HEK293 (cell line): ENCODE data around the gene WDR89.

ENCODE experiments used
- BCL11A ChIP-seq: fragments of 450-650 bp; formaldehyde crosslinking; IDR thresholded peaks from 2 replicates; pipeline ENCODE4 v1.5.1; 2016; ENCODE audit warnings: low read depth, missing biosample characterization, missing genetic modification characterization
- BCL6B ChIP-seq: fragments of 450-650 bp; formaldehyde crosslinking; IDR thresholded peaks from 2 replicates; pipeline ENCODE4 v1.5.1; 2017; ENCODE audit warnings: missing biosample characterization, missing genetic modification characterization
- ELK4 ChIP-seq: IDR thresholded peaks from 2 replicates; pipeline ENCODE4 v1.6.1; 2011; ENCODE audit warnings: mild to moderate bottlenecking, low read depth, low read length, borderline replicate concordance
- FEZF1 ChIP-seq: fragments of 450-650 bp; formaldehyde crosslinking; IDR thresholded peaks from 2 replicates; pipeline ENCODE4 v1.5.1; 2016; ENCODE audit warnings: missing biosample characterization, missing genetic modification characterization
- HOXC10 ChIP-seq: sonication (generic); formaldehyde crosslinking; IDR thresholded peaks from 2 replicates; pipeline ENCODE4 v1.8.1; 2023; ENCODE audit warnings: mild to moderate bottlenecking, missing genetic modification reagents
- MEIS1 ChIP-seq: sonication (generic); formaldehyde crosslinking; IDR thresholded peaks from 2 replicates; pipeline ENCODE4 v1.8.1; 2022; ENCODE audit warnings: missing genetic modification reagents, mild to moderate bottlenecking, borderline replicate concordance
- SCRT1 ChIP-seq: fragments of 450-650 bp; formaldehyde crosslinking; IDR thresholded peaks from 2 replicates; pipeline ENCODE4 v1.5.1; 2016; ENCODE audit warnings: missing biosample characterization, missing genetic modification characterization, borderline replicate concordance
- SCRT2 ChIP-seq: fragments of 450-650 bp; formaldehyde crosslinking; IDR thresholded peaks from 2 replicates; pipeline ENCODE4 v1.5.1; 2016; ENCODE audit warnings: missing biosample characterization, missing genetic modification characterization
- SP3 ChIP-seq: fragments of 450-650 bp; formaldehyde crosslinking; IDR thresholded peaks from 2 replicates; pipeline ENCODE4 v1.5.1; 2016; ENCODE audit warnings: missing biosample characterization, missing genetic modification characterization
- ZBTB7A ChIP-seq: fragments of 450-650 bp; formaldehyde crosslinking; IDR thresholded peaks from 2 replicates; pipeline ENCODE4 v1.5.1; 2016; ENCODE audit warnings: low read depth, missing biosample characterization, missing genetic modification characterization
- ZFHX2 ChIP-seq: fragments of 450-650 bp; formaldehyde crosslinking; conservative IDR thresholded peaks from 2 replicates; pipeline ENCODE4 v1.5.1; 2016; ENCODE audit warnings: missing biosample characterization, missing genetic modification characterization
- ZFP3 ChIP-seq: fragments of 450-650 bp; formaldehyde crosslinking; IDR thresholded peaks from 2 replicates; pipeline ENCODE4 v1.5.1; 2016; ENCODE audit warnings: low read depth, missing biosample characterization, missing genetic modification characterization
- ZFP37 ChIP-seq: fragments of 450-650 bp; formaldehyde crosslinking; IDR thresholded peaks from 2 replicates; pipeline ENCODE4 v1.5.1; 2016; ENCODE audit warnings: missing biosample characterization, missing genetic modification characterization
- ZNF112 ChIP-seq: fragments of 450-650 bp; formaldehyde crosslinking; IDR thresholded peaks from 2 replicates; pipeline ENCODE4 v1.5.0; 2017; ENCODE audit warnings: missing biosample characterization, missing genetic modification characterization
- ZNF121 ChIP-seq: fragments of 450-650 bp; formaldehyde crosslinking; IDR thresholded peaks from 2 replicates; pipeline ENCODE4 v1.5.1; 2016; ENCODE audit warnings: missing biosample characterization, missing genetic modification characterization
- ZNF132 ChIP-seq: fragments of 450-650 bp; formaldehyde crosslinking; IDR thresholded peaks from 2 replicates; pipeline ENCODE4 v1.5.1; 2017; ENCODE audit warnings: missing biosample characterization, missing genetic modification characterization, borderline replicate concordance
- ZNF2 ChIP-seq: fragments of 450-650 bp; formaldehyde crosslinking; IDR thresholded peaks from 2 replicates; pipeline ENCODE4 v1.5.1; 2016; ENCODE audit warnings: missing biosample characterization, missing genetic modification characterization
- ZNF211 ChIP-seq: fragments of 450-650 bp; formaldehyde crosslinking; IDR thresholded peaks from 2 replicates; pipeline ENCODE4 v1.5.1; 2016; ENCODE audit warnings: low read depth, missing biosample characterization, missing genetic modification characterization
- ZNF239 ChIP-seq: fragments of 450-650 bp; formaldehyde crosslinking; IDR thresholded peaks from 2 replicates; pipeline ENCODE4 v1.5.1; 2016; ENCODE audit warnings: missing biosample characterization, missing genetic modification characterization
- ZNF248 ChIP-seq: fragments of 450-650 bp; formaldehyde crosslinking; IDR thresholded peaks from 2 replicates; pipeline ENCODE4 v1.5.1; 2017; ENCODE audit warnings: missing biosample characterization, missing genetic modification characterization
- ZNF488 ChIP-seq: fragments of 450-650 bp; formaldehyde crosslinking; IDR thresholded peaks from 2 replicates; pipeline ENCODE4 v1.5.1; 2016; ENCODE audit warnings: missing biosample characterization, missing genetic modification characterization
- ZNF501 ChIP-seq: fragments of 450-650 bp; formaldehyde crosslinking; IDR thresholded peaks from 2 replicates; pipeline ENCODE4 v1.5.1; 2016; ENCODE audit warnings: missing biosample characterization, missing genetic modification characterization
- ZNF514 ChIP-seq: fragments of 450-650 bp; formaldehyde crosslinking; IDR thresholded peaks from 2 replicates; pipeline ENCODE4 v1.5.1; 2016; ENCODE audit warnings: missing biosample characterization, missing genetic modification characterization
- ZNF518A ChIP-seq: fragments of 450-650 bp; formaldehyde crosslinking; conservative IDR thresholded peaks from 2 replicates; pipeline ENCODE4 v1.5.1; 2016; ENCODE audit warnings: low read depth, missing biosample characterization, missing genetic modification characterization
- ZNF580 ChIP-seq: fragments of 450-650 bp; formaldehyde crosslinking; IDR thresholded peaks from 2 replicates; pipeline ENCODE4 v1.5.1; 2016; ENCODE audit warnings: missing biosample characterization, missing genetic modification characterization
- ZNF600 ChIP-seq: fragments of 450-650 bp; formaldehyde crosslinking; IDR thresholded peaks from 2 replicates; pipeline ENCODE4 v1.5.1; 2016; ENCODE audit warnings: missing biosample characterization, missing genetic modification characterization
- ZNF677 ChIP-seq: fragments of 450-650 bp; IDR thresholded peaks from 2 replicates; pipeline ENCODE4 v1.5.0; 2018; ENCODE audit warnings: missing biosample characterization, mild to moderate bottlenecking, missing genetic modification characterization, moderate library complexity
- ZNF777 ChIP-seq: fragments of 450-650 bp; formaldehyde crosslinking; IDR thresholded peaks from 2 replicates; pipeline ENCODE4 v1.5.1; 2017; ENCODE audit warnings: missing biosample characterization, missing genetic modification characterization, borderline replicate concordance
- ZNF785 ChIP-seq: fragments of 450-650 bp; formaldehyde crosslinking; IDR thresholded peaks from 2 replicates; pipeline ENCODE4 v1.5.1; 2016; ENCODE audit warnings: missing biosample characterization, missing genetic modification characterization
- ZNF792 ChIP-seq: fragments of 450-650 bp; formaldehyde crosslinking; IDR thresholded peaks from 2 replicates; pipeline ENCODE4 v1.5.1; 2016; ENCODE audit warnings: missing biosample characterization, missing genetic modification characterization
- ZSCAN18 ChIP-seq: fragments of 450-650 bp; formaldehyde crosslinking; IDR thresholded peaks from 2 replicates; pipeline ENCODE4 v1.5.1; 2016; ENCODE audit warnings: missing biosample characterization, missing genetic modification characterization

Gene WDR89

GRCh38 chr14:63641473-63642228 lies at the start of gene WDR89 (continued):
- TF ChIP-seq ELK4 (no peak), ZNF248 (tag by site-specific recombination) (no peak), ZBTB7A (tag by site-specific recombination) (no peak), HOXC10 (CRISPR knock-in tag) (no peak), SP3 (tag by site-specific recombination) (peak; percentile 74), ZNF580 (peak; percentile 55; the same call in 1 of the 2 replicates), ZNF792 (no peak), ZFP37 (tag by site-specific recombination) (no peak), ZNF121 (peak; percentile 72), ZNF600 (tag by site-specific recombination) (peak; percentile 95), ZNF239 (tag by site-specific recombination) (no peak; the same call in 1 of the 2 replicates), ZNF514 (tag by site-specific recombination) (no peak), FEZF1 (tag by site-specific recombination) (peak; percentile 95), ZNF211 (tag by site-specific recombination) (no peak), ZNF112 (tag by site-specific recombination) (no peak), ZFP3 (tag by site-specific recombination) (no peak), ZFHX2 (no peak), SCRT1 (tag by site-specific recombination) (no peak; the same call in 1 of the 2 replicates), ZNF785 (no peak; the same call in 1 of the 2 replicates), ZNF501 (no peak; the same call in 1 of the 2 replicates), BCL6B (no peak), ZNF2 (tag by site-specific recombination) (peak; percentile 60; the same call in 1 of the 2 replicates), MEIS1 (CRISPR knock-in tag) (no peak), ZNF677 (tag by site-specific recombination) (no peak), ZNF488 (tag by site-specific recombination) (no peak), SCRT2 (peak; percentile 89), BCL11A (tag by site-specific recombination) (peak; percentile 91), ZNF518A (tag by site-specific recombination) (peak; percentile 12), ZSCAN18 (no peak), ZNF132 (tag by site-specific recombination) (no peak), ZNF777 (tag by site-specific recombination) (no peak)
